C1 segment of cervical spinal cord (tissue), 14 donors: ENCODE results near the gene SNED1.

Experiments used
- DNase-seq, 14 donors: peaks; one replicate each; lab custom pipeline; 2025; lab: John Stamatoyannopoulos, UW

SNED1 gene

GRCh38 chr2:240997856-240998705 is at the start of gene SNED1:
Gene SNED1 (plus strand): TSS chr2:240998618. CDS start chr2:240998838, 220 bp downstream.
- peak in 7 of 14 donors; percentile 24 to 77 (median 41) for DNase-seq

GRCh38 chr2:240948905-240949790 is 49.3 kb upstream of the SNED1 start:
- DNase-seq = no peak

- DNase-seq = no peak
These were observed 48.4 kb upstream of the SNED1 start for GRCh38 chr2:240949791-240950705.

- DNase-seq = no peak
These were observed 47.3 kb upstream of the SNED1 start for GRCh38 chr2:240951045-240951594.

GRCh38 chr2:240952496-240953246 is 45.7 kb upstream of the SNED1 start:
- no peak for DNase-seq

- DNase-seq = no peak
These were observed 44.7 kb upstream of the SNED1 start for GRCh38 chr2:240953426-240954410.

GRCh38 chr2:240954436-240955305 is 43.7 kb upstream of the SNED1 start:
- DNase-seq = no peak

GRCh38 chr2:240955306-240956170 is 42.9 kb upstream of the SNED1 start:
- no peak for DNase-seq

- DNase-seq = no peak
These were observed 42.1 kb upstream of the SNED1 start for GRCh38 chr2:240956171-240956934.

- DNase-seq = no peak
These were observed 41.3 kb upstream of the SNED1 start for GRCh38 chr2:240956935-240957655.

GRCh38 chr2:240957656-240958365 is 40.6 kb upstream of the SNED1 start:
- DNase-seq = peak in 5 of 14 donors; percentile 13 to 67 (median 40)

- DNase-seq = no peak
These were observed 39.8 kb upstream of the SNED1 start for GRCh38 chr2:240958366-240959213.

GRCh38 chr2:240959214-240959940 is 39.0 kb upstream of the SNED1 start:
- no peak for DNase-seq
